Vagina (tissue), 2 donors: ENCODE measurements around the gene COL28A1.

Source experiments
- POLR2AphosphoS5 ChIP-seq, 2 donors: sonication (generic); formaldehyde crosslinking; IDR thresholded peaks; one replicate each; pipeline ENCODE4 v1.9.0; 2017; ENCODE audit warnings: antibody characterized with exemption in 2 of 2, mild to moderate bottlenecking in 2 of 2, low read depth in 1 of 2; ENCODE audit not compliant: insufficient read depth in 1 of 2
- TF ChIP-seq, protein P1 (sequence below), 3 experiments: fragments of 450-650 bp in 2 of 3; fragments of 200-600 bp in 1 of 3; sonication (generic) in 1 of 3; IDR thresholded peaks; one replicate each; pipeline ENCODE4 v1.5.1; 2017 to 2019; ENCODE audit warnings: antibody characterized with exemption in 3 of 3, mild to moderate bottlenecking in 2 of 3, moderate library complexity in 2 of 3

DNA sequence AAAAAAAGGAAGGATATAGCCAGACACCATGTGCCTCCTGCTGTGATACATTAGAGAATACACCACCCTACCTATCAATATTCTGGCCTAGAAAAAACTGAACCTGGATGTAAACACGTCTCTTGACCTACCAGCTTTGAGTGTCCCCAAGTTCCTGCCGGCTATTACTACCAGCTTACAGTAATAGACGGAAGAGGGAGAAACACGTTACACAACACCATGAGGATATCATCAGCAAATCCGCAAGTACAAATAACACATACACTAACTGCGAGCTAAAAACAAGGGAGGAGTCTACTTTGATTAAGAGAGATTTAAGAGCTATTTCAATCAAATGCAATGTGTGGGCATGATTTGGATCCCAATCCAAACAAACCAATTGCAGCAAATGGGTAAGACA is 113.0 kb downstream of the COL28A1 start:
- TF ChIP-seq, protein P1, sequence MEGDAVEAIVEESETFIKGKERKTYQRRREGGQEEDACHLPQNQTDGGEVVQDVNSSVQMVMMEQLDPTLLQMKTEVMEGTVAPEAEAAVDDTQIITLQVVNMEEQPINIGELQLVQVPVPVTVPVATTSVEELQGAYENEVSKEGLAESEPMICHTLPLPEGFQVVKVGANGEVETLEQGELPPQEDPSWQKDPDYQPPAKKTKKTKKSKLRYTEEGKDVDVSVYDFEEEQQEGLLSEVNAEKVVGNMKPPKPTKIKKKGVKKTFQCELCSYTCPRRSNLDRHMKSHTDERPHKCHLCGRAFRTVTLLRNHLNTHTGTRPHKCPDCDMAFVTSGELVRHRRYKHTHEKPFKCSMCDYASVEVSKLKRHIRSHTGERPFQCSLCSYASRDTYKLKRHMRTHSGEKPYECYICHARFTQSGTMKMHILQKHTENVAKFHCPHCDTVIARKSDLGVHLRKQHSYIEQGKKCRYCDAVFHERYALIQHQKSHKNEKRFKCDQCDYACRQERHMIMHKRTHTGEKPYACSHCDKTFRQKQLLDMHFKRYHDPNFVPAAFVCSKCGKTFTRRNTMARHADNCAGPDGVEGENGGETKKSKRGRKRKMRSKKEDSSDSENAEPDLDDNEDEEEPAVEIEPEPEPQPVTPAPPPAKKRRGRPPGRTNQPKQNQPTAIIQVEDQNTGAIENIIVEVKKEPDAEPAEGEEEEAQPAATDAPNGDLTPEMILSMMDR (IDR thresholded peaks at IDR 0.05) = no peak
- no peak for TF ChIP-seq POLR2AphosphoS5 (IDR thresholded peaks at IDR 0.05; ENCODE audit: insufficient read depth in 1 of 2, low read depth in 1 of 2)
